ENCODE measurements around the gene TRPV2.
A peak's percentile ranks its signal among the peaks of the same experiment; 100 is the strongest.

The TRPV2 gene

GRCh38 chr17:16406742-16407674 is 8.4 kb upstream of the TRPV2 start:
- DNase-seq = no peak

GRCh38 chr17:16407911-16408588 is 7.3 kb upstream of the TRPV2 start:
- no peak for DNase-seq

GRCh38 chr17:16417399-16417798 is 2.0 kb downstream of the TRPV2 start:
- DNase-seq = no peak

GRCh38 chr17:16417896-16418684 is 2.7 kb downstream of the TRPV2 start:
- DNase-seq = no peak

GRCh38 chr17:16418685-16419068 is 3.3 kb downstream of the TRPV2 start:
- DNase-seq = peak; percentile 62

GRCh38 chr17:16419074-16419928 is 3.9 kb downstream of the TRPV2 start:
- peak; percentile 94 for DNase-seq

GRCh38 chr17:16419929-16420271 is 4.5 kb downstream of the TRPV2 start:
- peak; percentile 81 for DNase-seq

GRCh38 chr17:16422416-16422815 is 7.0 kb downstream of the TRPV2 start:
- no peak for DNase-seq

GRCh38 chr17:16423226-16423872 is 8.0 kb downstream of the TRPV2 start:
- no peak for DNase-seq

GRCh38 chr17:16425202-16425601 is 9.8 kb downstream of the TRPV2 start:
- no peak for DNase-seq

- DNase-seq = no peak
Measured at GRCh38 chr17:16425698-16426659, 10.6 kb downstream of the TRPV2 start.

- DNase-seq = no peak
Measured at GRCh38 chr17:16427020-16427419, 11.6 kb downstream of the TRPV2 start.

- peak; percentile 59 for DNase-seq
Measured at GRCh38 chr17:16428098-16428882, 12.9 kb downstream of the TRPV2 start.

- DNase-seq = no peak
Measured at GRCh38 chr17:16429083-16429482, 13.7 kb downstream of the TRPV2 start.

- no peak for DNase-seq
Measured at GRCh38 chr17:16430650-16431049, 15.3 kb downstream of the TRPV2 start.

- no peak for DNase-seq
Measured at GRCh38 chr17:16432017-16432416, 16.6 kb downstream of the TRPV2 start.

GRCh38 chr17:16433514-16433913 is 18.1 kb downstream of the TRPV2 start:
- no peak for DNase-seq

GRCh38 chr17:16434662-16435061 is 19.3 kb downstream of the TRPV2 start:
- DNase-seq = no peak

GRCh38 chr17:16435925-16436886 is 20.8 kb downstream of the TRPV2 start:
- DNase-seq = no peak
